ENCODE results near the gene MRPS9. TPM values are rescaled to one million over a fixed set of nuclear protein-coding genes. Genes with fewer than 3 reads are reported as not detected.

The MRPS9 gene
- total RNA-seq, 1 donor = 8.8 TPM

GRCh38 chr2:105100046-105100840 lies 62.4 kb downstream of the MRPS9 start:
- H3K4me3 ChIP-seq (ENCODE audit: low read length) = no peak overlapping the region
- no peaks in the 10 kb centered on the region for H3K9me3 ChIP-seq (ENCODE audit: low read depth, low read length)
- H3K27me3 ChIP-seq (ENCODE audit: insufficient read depth, low read length) = no peaks in the 10 kb centered on the region

GRCh38 chr2:105102001-105102400 lies 64.1 kb downstream of the MRPS9 start:
- Histone ChIP-seq H3K27me3 (ENCODE audit: insufficient read depth, low read length) (no peaks in the 10 kb centered on the region), H3K4me1 (ENCODE audit: insufficient read depth, low read length) (peaks cover 4% of the 10 kb centered on the region), H3K9me3 (ENCODE audit: low read depth, low read length) (no peaks in the 10 kb centered on the region), H3K4me3 (ENCODE audit: low read length) (no peak overlapping the region)

More at GRCh38 chr2:105100046-105100840, 62.4 kb downstream of the MRPS9 start:
- H3K4me1 ChIP-seq (ENCODE audit: insufficient read depth, low read length) = peaks cover 4% of the 10 kb centered on the region

DNA sequence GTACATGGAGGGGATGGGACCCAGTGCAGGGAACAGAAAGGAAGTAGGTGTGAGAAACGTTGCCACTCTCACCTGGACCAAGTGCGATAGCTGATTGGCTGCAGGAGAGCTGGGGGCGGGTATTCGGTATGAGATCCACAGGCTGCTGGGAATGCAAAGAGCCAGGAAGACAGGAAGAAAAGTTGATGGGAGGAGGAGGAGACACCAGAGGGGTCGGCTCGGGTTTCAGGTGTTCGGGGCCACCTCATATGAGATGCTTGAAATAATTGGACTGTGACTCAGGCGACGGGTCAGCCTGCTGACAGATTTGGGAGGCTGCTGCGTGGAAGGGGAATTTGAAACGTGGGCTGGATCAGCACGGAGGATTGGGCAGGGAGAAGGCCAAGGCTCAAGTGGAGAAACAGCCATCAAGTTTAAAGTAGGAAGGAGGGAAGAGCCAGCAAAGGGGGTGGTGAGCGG lies 65.1 kb downstream of the MRPS9 start:
- Histone ChIP-seq H3K9me3 (ENCODE audit: low read depth, low read length) (no peaks in the 10 kb centered on the region), H3K4me1 (ENCODE audit: insufficient read depth, low read length) (peaks cover 4% of the 10 kb centered on the region), H3K27me3 (ENCODE audit: insufficient read depth, low read length) (no peaks in the 10 kb centered on the region), H3K4me3 (ENCODE audit: low read length) (no peak overlapping the region)

DNA sequence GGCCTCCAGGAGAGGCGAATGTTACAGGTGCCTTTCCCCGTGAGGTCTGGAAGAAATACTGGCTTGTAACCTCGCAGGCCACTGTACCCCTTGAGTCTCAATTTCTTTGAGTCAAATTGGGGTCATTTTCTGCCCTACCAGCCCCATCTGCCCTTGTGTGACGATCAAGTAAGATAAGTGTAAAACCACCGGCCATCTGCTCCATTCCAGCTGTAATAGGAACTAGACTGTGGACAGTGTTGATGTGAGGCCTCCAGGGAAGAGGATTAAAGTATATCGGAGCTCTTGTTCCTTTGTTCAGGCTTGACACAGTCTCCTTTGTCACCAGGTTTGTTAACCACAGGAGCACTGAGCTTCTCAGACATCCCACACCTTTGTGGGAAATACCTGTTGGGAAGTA lies 65.6 kb downstream of the MRPS9 start:
- H3K27me3 ChIP-seq (ENCODE audit: insufficient read depth, low read length) = no peaks in the 10 kb centered on the region
- peaks cover 4% of the 10 kb centered on the region for H3K4me1 ChIP-seq (ENCODE audit: insufficient read depth, low read length)
- H3K4me3 ChIP-seq (ENCODE audit: low read length) = no peak overlapping the region
- no peaks in the 10 kb centered on the region for H3K9me3 ChIP-seq (ENCODE audit: low read depth, low read length)

DNA sequence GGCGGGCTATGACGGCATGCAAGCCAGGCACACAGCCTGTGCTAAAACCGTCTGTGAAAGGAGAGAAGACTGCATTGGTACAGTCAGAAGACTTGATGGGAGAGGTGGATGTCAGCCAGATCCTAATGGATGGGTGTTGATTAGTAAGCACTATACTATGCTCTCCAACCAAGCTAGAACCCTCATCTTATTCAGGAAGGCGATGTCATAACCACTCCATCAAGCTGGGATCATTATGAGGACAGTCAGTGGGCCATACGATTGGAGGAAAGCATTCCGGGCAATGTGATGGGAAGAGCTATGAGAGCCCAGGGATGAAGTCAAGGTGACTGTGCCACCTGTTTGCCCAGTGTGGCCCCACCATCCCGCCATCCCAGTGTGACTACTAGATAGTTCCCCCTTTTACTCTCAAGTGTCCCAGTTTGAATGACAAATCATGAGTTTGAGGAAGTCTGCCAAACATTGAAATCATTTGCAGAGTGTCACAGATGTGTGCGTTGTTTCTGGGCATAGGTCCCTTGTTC lies 66.4 kb downstream of the MRPS9 start:
- Histone ChIP-seq H3K9me3 (ENCODE audit: low read depth, low read length) (no peaks in the 10 kb centered on the region), H3K4me3 (ENCODE audit: low read length) (no peak overlapping the region), H3K4me1 (ENCODE audit: insufficient read depth, low read length) (peaks cover 4% of the 10 kb centered on the region), H3K27me3 (ENCODE audit: insufficient read depth, low read length) (no peaks in the 10 kb centered on the region)

DNA sequence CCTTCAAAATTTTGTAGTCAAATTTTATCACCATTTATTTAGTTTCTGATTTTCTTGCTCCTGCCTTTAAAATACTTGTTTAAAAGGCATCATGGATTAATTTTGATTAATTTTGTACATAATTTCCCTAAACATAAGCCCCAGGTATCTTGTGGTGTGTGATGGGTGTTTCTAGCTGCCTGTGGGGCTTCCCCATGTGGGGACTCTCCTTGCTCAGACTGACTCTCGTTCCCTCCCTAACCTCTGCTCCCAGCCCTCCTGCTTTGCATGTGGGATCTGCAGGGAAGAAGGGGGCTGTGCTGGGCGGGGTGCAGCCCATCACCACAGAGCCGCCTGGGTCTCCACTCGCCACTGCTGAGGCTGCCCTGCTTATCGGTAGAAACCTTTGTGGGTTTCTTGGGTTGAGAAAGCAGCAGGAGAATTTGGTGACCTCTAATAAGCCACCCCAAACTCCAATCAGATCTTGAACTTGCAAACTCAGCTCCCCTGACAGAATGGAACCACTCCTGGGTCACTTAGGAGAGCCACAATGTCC lies 72.5 kb downstream of the MRPS9 start:
- H3K27me3 ChIP-seq (ENCODE audit: insufficient read depth, low read length) = no peaks in the 10 kb centered on the region
- H3K4me3 ChIP-seq (ENCODE audit: low read length) = no peak overlapping the region
- no peaks in the 10 kb centered on the region for H3K4me1 ChIP-seq (ENCODE audit: insufficient read depth, low read length)
- no peaks in the 10 kb centered on the region for H3K9me3 ChIP-seq (ENCODE audit: low read depth, low read length)

DNA sequence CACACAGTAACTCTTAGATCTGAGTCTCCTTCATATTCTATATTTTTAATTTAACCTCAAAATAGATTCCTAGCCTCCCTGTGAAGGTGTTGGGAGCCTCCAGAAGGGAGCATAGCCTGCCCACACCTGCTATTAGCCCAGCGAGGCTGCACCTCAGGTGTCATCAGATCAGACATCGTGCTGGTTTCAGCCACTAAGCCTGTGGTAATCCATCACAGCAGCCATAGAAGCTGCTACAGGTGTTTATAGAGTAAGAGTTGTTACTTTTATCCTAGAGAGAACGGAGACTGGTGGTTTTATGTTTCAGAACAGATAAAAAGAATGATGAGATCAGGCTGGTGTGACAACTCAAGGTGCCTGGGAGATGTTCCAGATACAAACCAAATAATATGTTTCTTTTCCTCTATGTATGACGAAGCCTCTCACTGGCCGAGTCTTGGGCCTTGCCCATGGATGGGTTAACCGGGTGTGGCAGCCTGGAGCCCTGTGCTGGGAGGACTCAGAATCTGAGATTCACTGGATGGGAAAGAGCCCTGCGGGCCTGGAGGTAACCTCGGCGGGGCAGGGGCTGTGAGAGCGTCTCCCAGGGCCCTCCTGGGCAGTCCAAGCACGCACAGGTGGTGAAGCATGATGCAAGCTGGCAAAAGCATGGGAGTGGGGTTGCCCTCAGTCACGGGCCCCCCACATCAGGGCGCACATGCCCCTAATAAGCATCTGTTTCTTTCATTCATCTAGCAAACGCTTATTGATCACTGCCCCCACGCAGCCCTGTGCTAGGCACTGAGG lies 73.7 kb downstream of the MRPS9 start:
- no peaks in the 10 kb centered on the region for H3K27me3 ChIP-seq (ENCODE audit: insufficient read depth, low read length)
- no peaks in the 10 kb centered on the region for H3K9me3 ChIP-seq (ENCODE audit: low read depth, low read length)

GRCh38 chr2:105112345-105112744 lies 74.5 kb downstream of the MRPS9 start:
- H3K4me1 ChIP-seq (ENCODE audit: insufficient read depth, low read length) = no peaks in the 10 kb centered on the region
- no peaks in the 10 kb centered on the region for H3K9me3 ChIP-seq (ENCODE audit: low read depth, low read length)
- no peaks in the 10 kb centered on the region for H3K27me3 ChIP-seq (ENCODE audit: insufficient read depth, low read length)
- no peak overlapping the region for H3K4me3 ChIP-seq (ENCODE audit: low read length)

More for the DNA sequence above, 73.7 kb downstream of the MRPS9 start:
- no peak overlapping the region for H3K4me3 ChIP-seq (ENCODE audit: low read length)
- no peaks in the 10 kb centered on the region for H3K4me1 ChIP-seq (ENCODE audit: insufficient read depth, low read length)

GRCh38 chr2:105113616-105114291 lies 75.9 kb downstream of the MRPS9 start:
- no peak overlapping the region for H3K4me3 ChIP-seq (ENCODE audit: low read length)
- no peaks in the 10 kb centered on the region for H3K4me1 ChIP-seq (ENCODE audit: insufficient read depth, low read length)
- H3K27me3 ChIP-seq (ENCODE audit: insufficient read depth, low read length) = no peaks in the 10 kb centered on the region
- no peaks in the 10 kb centered on the region for H3K9me3 ChIP-seq (ENCODE audit: low read depth, low read length)

GRCh38 chr2:105114551-105114950 lies 76.7 kb downstream of the MRPS9 start:
- H3K27me3 ChIP-seq (ENCODE audit: insufficient read depth, low read length) = no peaks in the 10 kb centered on the region
- H3K9me3 ChIP-seq (ENCODE audit: low read depth, low read length) = no peaks in the 10 kb centered on the region
- H3K4me1 ChIP-seq (ENCODE audit: insufficient read depth, low read length) = no peaks in the 10 kb centered on the region
- no peak overlapping the region for H3K4me3 ChIP-seq (ENCODE audit: low read length)

DNA sequence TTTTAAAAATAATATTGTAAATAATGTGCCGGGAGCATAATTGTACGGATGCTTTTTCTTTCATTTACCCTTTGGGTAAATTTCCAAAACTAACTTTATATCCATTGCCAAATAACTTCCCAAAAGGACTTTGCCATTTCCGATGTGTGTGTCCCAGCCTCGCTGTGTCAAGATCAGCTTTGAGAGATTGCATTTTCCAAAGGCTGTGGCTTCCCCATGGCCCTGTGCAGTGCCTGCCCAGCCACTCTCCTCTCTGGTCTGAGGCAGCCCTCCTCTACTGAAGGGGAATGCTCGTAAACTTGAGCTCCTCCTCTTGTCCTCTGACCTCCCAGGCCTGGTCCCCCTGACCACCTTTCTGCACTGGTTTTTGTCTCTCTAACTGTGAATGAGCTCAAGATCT lies 78.5 kb downstream of the MRPS9 start:
- Histone ChIP-seq H3K4me1 (ENCODE audit: insufficient read depth, low read length) (no peaks in the 10 kb centered on the region), H3K9me3 (ENCODE audit: low read depth, low read length) (no peaks in the 10 kb centered on the region), H3K4me3 (ENCODE audit: low read length) (no peak overlapping the region), H3K27me3 (ENCODE audit: insufficient read depth, low read length) (no peaks in the 10 kb centered on the region)

GRCh38 chr2:105117565-105117964 lies 79.7 kb downstream of the MRPS9 start:
- H3K4me3 ChIP-seq (ENCODE audit: low read length) = no peak overlapping the region
- H3K27me3 ChIP-seq (ENCODE audit: insufficient read depth, low read length) = no peaks in the 10 kb centered on the region
- no peaks in the 10 kb centered on the region for H3K4me1 ChIP-seq (ENCODE audit: insufficient read depth, low read length)
- H3K9me3 ChIP-seq (ENCODE audit: low read depth, low read length) = no peaks in the 10 kb centered on the region

- Histone ChIP-seq H3K4me3 (ENCODE audit: low read length) (no peak overlapping the region), H3K27me3 (ENCODE audit: insufficient read depth, low read length) (no peaks in the 10 kb centered on the region), H3K9me3 (ENCODE audit: low read depth, low read length) (no peaks in the 10 kb centered on the region), H3K4me1 (ENCODE audit: insufficient read depth, low read length) (no peaks in the 10 kb centered on the region)
Observed at GRCh38 chr2:105118960-105119359, 81.1 kb downstream of the MRPS9 start.

DNA sequence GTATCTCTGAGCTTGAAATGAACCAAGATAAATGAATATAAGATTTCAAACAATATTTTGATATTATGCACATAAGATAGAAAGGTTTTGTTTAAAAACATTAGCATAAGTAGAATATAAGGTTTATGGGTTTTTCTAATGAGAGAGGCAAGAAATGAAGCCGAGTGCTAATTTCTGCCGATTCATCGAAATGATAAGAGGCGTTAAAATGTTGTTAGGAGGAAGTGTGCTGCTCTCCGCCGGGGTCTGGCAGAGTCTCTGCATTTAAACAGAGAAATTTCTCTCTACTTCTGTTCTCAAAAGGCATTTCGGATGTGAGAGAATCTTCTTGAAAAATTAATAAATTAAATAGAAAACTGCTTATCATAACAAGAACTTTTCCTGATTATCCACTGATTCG lies 83.6 kb downstream of the MRPS9 start:
- Histone ChIP-seq H3K27me3 (ENCODE audit: insufficient read depth, low read length) (no peaks in the 10 kb centered on the region), H3K4me1 (ENCODE audit: insufficient read depth, low read length) (no peaks in the 10 kb centered on the region), H3K9me3 (ENCODE audit: low read depth, low read length) (no peaks in the 10 kb centered on the region), H3K4me3 (ENCODE audit: low read length) (no peak overlapping the region)

- no peaks in the 10 kb centered on the region for H3K27me3 ChIP-seq (ENCODE audit: insufficient read depth, low read length)
- H3K4me3 ChIP-seq (ENCODE audit: low read length) = no peak overlapping the region
- no peaks in the 10 kb centered on the region for H3K4me1 ChIP-seq (ENCODE audit: insufficient read depth, low read length)
- no peaks in the 10 kb centered on the region for H3K9me3 ChIP-seq (ENCODE audit: low read depth, low read length)
Observed at GRCh38 chr2:105125428-105125827, 87.6 kb downstream of the MRPS9 start.
